SK-N-SH (cell line): ENCODE data around the gene DNAJC21. TPM values are rescaled to one million over a fixed set of nuclear protein-coding genes. Genes with fewer than 3 reads are reported as not detected.

Source experiments
- CTCF ChIA-PET: fragments of 300-600, 350-600 bp; formaldehyde crosslinking; extraction: SDS; loops from one replicate; lab custom pipeline; 2021; lab: Yijun Ruan, JAX
- POLR2A ChIA-PET: fragments of 350-600 bp; sonication (Branson Sonifier 250); formaldehyde crosslinking; extraction: SDS; loops from one replicate; lab custom pipeline; 2020; ENCODE audit warnings: antibody characterized with exemption, inconsistent platforms; lab: Yijun Ruan, JAX
- DNase-seq: peaks from one replicate; pipeline ENCODE4 v3.0.0; 2012
- H2AFZ ChIP-seq: fragments of 200-600 bp; sonication (generic); 2 replicates; pipeline ENCODE4 v1.8.1; 2016; ENCODE audit warnings: antibody characterized with exemption, mild to moderate bottlenecking, low read depth
- H3F3A ChIP-seq: fragments of 200-600 bp; sonication (generic); replicated peaks from 2 replicates; pipeline ENCODE3; 2016; ENCODE audit warnings: antibody characterized with exemption, mild to moderate bottlenecking; ENCODE audit not compliant: insufficient read depth
- H3K27ac ChIP-seq, 2 experiments: fragments of 200-500 bp in 1 of 2; fragments of 200-600 bp in 1 of 2; sonication (Bioruptor generic) in 1 of 2; sonication (generic), shearing (Covaris generic) in 1 of 2; 2 replicates each; pipeline versions ENCODE4 v1.5.1 to v1.6.1; 2014 to 2016; ENCODE audit warnings: low read depth in 2 of 2, inconsistent platforms in 1 of 2, low read length in 1 of 2, mild to moderate bottlenecking in 1 of 2, mixed read lengths in 1 of 2
- H3K27me3 ChIP-seq: fragments of 200-600 bp; sonication (generic), shearing (Covaris generic); 2 replicates; pipeline ENCODE4 v1.6.1; 2016; ENCODE audit warnings: mixed run types; ENCODE audit not compliant: insufficient read depth
- H3K36me3 ChIP-seq, 2 experiments: fragments of 200-500 bp in 1 of 2; fragments of 200-600 bp in 1 of 2; sonication (Bioruptor generic) in 1 of 2; sonication (generic) in 1 of 2; replicated peaks in 1 of 2; 2 replicates each; pipeline versions ENCODE3 to v1.5.1; 2014 to 2016; ENCODE audit warnings: low read length in 1 of 2, mild to moderate bottlenecking in 1 of 2; ENCODE audit not compliant: insufficient read depth in 2 of 2, control insufficient read depth in 1 of 2
- H3K4me1 ChIP-seq, 2 experiments: fragments of 200-500 bp in 1 of 2; fragments of 200-600 bp in 1 of 2; sonication (Bioruptor generic) in 1 of 2; sonication (generic), shearing (Covaris generic) in 1 of 2; 2 replicates each; pipeline versions ENCODE4 v1.5.1 to v1.6.1; 2014 to 2016; ENCODE audit warnings: low read depth in 1 of 2, low read length in 1 of 2, mixed run types in 1 of 2; ENCODE audit not compliant: insufficient read depth in 2 of 2, control insufficient read depth in 1 of 2
- H3K4me2 ChIP-seq: fragments of 200-600 bp; sonication (generic), shearing (Covaris generic); 2 replicates; pipeline ENCODE4 v1.6.1; 2017; ENCODE audit warnings: mixed run types
- H3K4me3 ChIP-seq, 2 experiments: fragments of 200-500 bp in 1 of 2; fragments of 200-600 bp in 1 of 2; sonication (Bioruptor generic) in 1 of 2; sonication (generic), shearing (Covaris generic) in 1 of 2; 2 replicates each; pipeline versions ENCODE4 v1.5.1 to v1.8.1; 2014 to 2016; ENCODE audit warnings: low read depth in 2 of 2, inconsistent platforms in 1 of 2, low read length in 1 of 2, mild to moderate bottlenecking in 1 of 2, mixed read lengths in 1 of 2, moderate library complexity in 1 of 2
- H3K79me2 ChIP-seq: fragments of 200-600 bp; sonication (generic); 2 replicates; pipeline ENCODE4 v1.8.1; 2017; ENCODE audit warnings: mild to moderate bottlenecking; ENCODE audit not compliant: insufficient read depth
- H3K9ac ChIP-seq: fragments of 200-600 bp; sonication (generic); 2 replicates; pipeline ENCODE4 v1.6.1; 2017; ENCODE audit warnings: mixed run types
- H3K9me2 ChIP-seq: fragments of 200-600 bp; sonication (generic); 2 replicates; pipeline ENCODE4 v1.6.1; 2017; ENCODE audit warnings: mixed run types
- H3K9me3 ChIP-seq: fragments of 200-600 bp; sonication (generic); 2 replicates; pipeline ENCODE4 v1.6.1; 2017; ENCODE audit warnings: mixed run types, mild to moderate bottlenecking, moderate library complexity
- H4K20me1 ChIP-seq: fragments of 200-600 bp; sonication (generic); 2 replicates; pipeline ENCODE4 v1.6.1; 2017; ENCODE audit warnings: mild to moderate bottlenecking, mixed run types; ENCODE audit not compliant: insufficient read depth
- EP300 ChIP-seq, 2 experiments: IDR thresholded peaks; 2 replicates each; pipeline versions ENCODE4 v1.4.0 to v1.6.1; 2012; ENCODE audit warnings: borderline replicate concordance in 1 of 2, low read depth in 1 of 2, low read length in 1 of 2
- FOXJ3 ChIP-seq: sonication (generic); formaldehyde crosslinking; IDR thresholded peaks from 2 replicates; pipeline ENCODE4 v1.5.1; 2020; ENCODE audit warnings: mild to moderate bottlenecking, missing genetic modification reagents
- FOXM1 ChIP-seq: IDR thresholded peaks from 2 replicates; pipeline ENCODE4 v1.4.0; 2012; ENCODE audit warnings: low read depth, mild to moderate bottlenecking
- POLR2AphosphoS5 ChIP-seq: IDR thresholded peaks from 2 replicates; pipeline ENCODE4 v1.6.1; 2012; ENCODE audit warnings: low read depth, low read length
- RAD21 ChIP-seq: IDR thresholded peaks from 2 replicates; pipeline ENCODE4 v1.6.1; 2012; ENCODE audit warnings: mild to moderate bottlenecking, low read length
- REST ChIP-seq: IDR thresholded peaks from 2 replicates; pipeline ENCODE4 v1.6.1; 2012; ENCODE audit warnings: mild to moderate bottlenecking, low read depth, low read length, moderate library complexity
- RFX5 ChIP-seq: IDR thresholded peaks from 2 replicates; pipeline ENCODE4 v1.6.1; 2012; ENCODE audit warnings: mild to moderate bottlenecking, improper control_type of control experiment, low read length
- TAF1 ChIP-seq: IDR thresholded peaks from 2 replicates; pipeline ENCODE4 v1.6.1; 2012; ENCODE audit warnings: low read depth, mild to moderate bottlenecking, low read length, moderate library complexity, borderline replicate concordance
- TCF12 ChIP-seq: IDR thresholded peaks from 2 replicates; pipeline ENCODE4 v1.4.0; 2012
- USF1 ChIP-seq: IDR thresholded peaks from 2 replicates; pipeline ENCODE4 v1.4.0; 2012; ENCODE audit warnings: low read depth, borderline replicate concordance
- YY1 ChIP-seq: IDR thresholded peaks from 2 replicates; pipeline ENCODE4 v1.4.0; 2012; ENCODE audit warnings: low read depth, mild to moderate bottlenecking
- WGBS: methylation state at CpG from one replicate; pipeline ENCODE4 v1.1.6; 2017; ENCODE audit warnings: low lambda C conversion rate; 5-methylcytosine and 5-hydroxymethylcytosine counted together
- polyA plus RNA-seq, 3 experiments: library from polyadenylated mRNA; depleted of rRNA; stranded (reverse); fragments of >200 nt; gene quantifications; 2 replicates each; pipeline ENCODE4 v1.2.3, GENCODE V29; 2012
- TF ChIP-seq, protein P1 (sequence below): fragments of 200-600 bp; sonication (generic); IDR thresholded peaks from 2 replicates; pipeline ENCODE4 v1.6.1; 2017; ENCODE audit warnings: antibody characterized with exemption, mild to moderate bottlenecking, moderate library complexity
- TF ChIP-seq, protein P2 (sequence below): IDR thresholded peaks from 2 replicates; pipeline ENCODE4 v1.4.0; 2012; ENCODE audit warnings: low read depth, borderline replicate concordance

DNAJC21 gene
- polyA plus RNA-seq, 1 of the 3 experiments (the other 2 are of a cell fraction) = 8.8 TPM

GRCh38 chr5:34915856-34916192 is 13.5 kb upstream of the DNAJC21 start:
- Histone ChIP-seq H3K27ac (peak overlapping the region; percentile 83 to 89), H4K20me1 (no peaks in the 10 kb centered on the region)
- 2% methylated on average over 15 of the region's 20 CpGs for WGBS
- TF ChIP-seq TCF12 = no peak; the same call in 1 of the 2 replicates
- TF ChIP-seq EP300 (IDR thresholded peaks at IDR 0.05; ENCODE audit: borderline replicate concordance in 1 of 2, low read depth in 1 of 2, low read length in 1 of 2) = no peak
- TF ChIP-seq POLR2AphosphoS5 = no peak
- no peak for TF ChIP-seq REST
- peak; percentile 2; the same call in 1 of the 2 replicates for TF ChIP-seq YY1
- TF ChIP-seq FOXJ3 (CRISPR knock-in tag) = 0 out of 2 replicates have a peak, but pooled peaks have one; percentile 1
- TF ChIP-seq FOXM1 = no peak
- no peak for TF ChIP-seq USF1
- TF ChIP-seq RFX5 = no peak
- no peak for TF ChIP-seq RAD21
- TF ChIP-seq, protein P1, sequence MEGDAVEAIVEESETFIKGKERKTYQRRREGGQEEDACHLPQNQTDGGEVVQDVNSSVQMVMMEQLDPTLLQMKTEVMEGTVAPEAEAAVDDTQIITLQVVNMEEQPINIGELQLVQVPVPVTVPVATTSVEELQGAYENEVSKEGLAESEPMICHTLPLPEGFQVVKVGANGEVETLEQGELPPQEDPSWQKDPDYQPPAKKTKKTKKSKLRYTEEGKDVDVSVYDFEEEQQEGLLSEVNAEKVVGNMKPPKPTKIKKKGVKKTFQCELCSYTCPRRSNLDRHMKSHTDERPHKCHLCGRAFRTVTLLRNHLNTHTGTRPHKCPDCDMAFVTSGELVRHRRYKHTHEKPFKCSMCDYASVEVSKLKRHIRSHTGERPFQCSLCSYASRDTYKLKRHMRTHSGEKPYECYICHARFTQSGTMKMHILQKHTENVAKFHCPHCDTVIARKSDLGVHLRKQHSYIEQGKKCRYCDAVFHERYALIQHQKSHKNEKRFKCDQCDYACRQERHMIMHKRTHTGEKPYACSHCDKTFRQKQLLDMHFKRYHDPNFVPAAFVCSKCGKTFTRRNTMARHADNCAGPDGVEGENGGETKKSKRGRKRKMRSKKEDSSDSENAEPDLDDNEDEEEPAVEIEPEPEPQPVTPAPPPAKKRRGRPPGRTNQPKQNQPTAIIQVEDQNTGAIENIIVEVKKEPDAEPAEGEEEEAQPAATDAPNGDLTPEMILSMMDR = no peak
- TF ChIP-seq TAF1 = no peak
- TF ChIP-seq, protein P2, sequence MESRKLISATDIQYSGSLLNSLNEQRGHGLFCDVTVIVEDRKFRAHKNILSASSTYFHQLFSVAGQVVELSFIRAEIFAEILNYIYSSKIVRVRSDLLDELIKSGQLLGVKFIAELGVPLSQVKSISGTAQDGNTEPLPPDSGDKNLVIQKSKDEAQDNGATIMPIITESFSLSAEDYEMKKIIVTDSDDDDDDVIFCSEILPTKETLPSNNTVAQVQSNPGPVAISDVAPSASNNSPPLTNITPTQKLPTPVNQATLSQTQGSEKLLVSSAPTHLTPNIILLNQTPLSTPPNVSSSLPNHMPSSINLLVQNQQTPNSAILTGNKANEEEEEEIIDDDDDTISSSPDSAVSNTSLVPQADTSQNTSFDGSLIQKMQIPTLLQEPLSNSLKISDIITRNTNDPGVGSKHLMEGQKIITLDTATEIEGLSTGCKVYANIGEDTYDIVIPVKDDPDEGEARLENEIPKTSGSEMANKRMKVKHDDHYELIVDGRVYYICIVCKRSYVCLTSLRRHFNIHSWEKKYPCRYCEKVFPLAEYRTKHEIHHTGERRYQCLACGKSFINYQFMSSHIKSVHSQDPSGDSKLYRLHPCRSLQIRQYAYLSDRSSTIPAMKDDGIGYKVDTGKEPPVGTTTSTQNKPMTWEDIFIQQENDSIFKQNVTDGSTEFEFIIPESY = no peak
- TF ChIP-seq, all 33 proteins: peak for 2
- H3K36me3 ChIP-seq = peaks cover 36 to 42% of the 10 kb centered on the region in 2 experiments
- H2AFZ ChIP-seq = peak overlapping the region; percentile 89
- H3F3A ChIP-seq = peaks cover 13% of the 10 kb centered on the region
- no peaks in the 10 kb centered on the region for H3K27me3 ChIP-seq
- no peaks in the 10 kb centered on the region for H3K9me2 ChIP-seq
- ChIA-PET CTCF (interaction anchor here (0.9 to 1.9 kb wide), 5 partner anchors 14 to 441 kb away, joined by 3 to 6 read pairs (median 4); no protein-coding TSS in a partner anchor), POLR2A (interaction anchor here (1.1 to 1.8 kb wide), 5 partner anchors 8 to 908 kb away, joined by 3 to 32 read pairs (median 8); partner anchors contain the start of genes AMACR, DNAJC21 and RAI14)
- H3K9me3 ChIP-seq = no peaks in the 10 kb centered on the region
- H3K9ac ChIP-seq = peak overlapping the region; percentile 88
- H3K4me2 ChIP-seq = peak overlapping the region; percentile 78
- peak overlapping the region; percentile 96 to 100 for H3K4me3 ChIP-seq
- peaks cover 97% of the 10 kb centered on the region for H3K79me2 ChIP-seq
- peaks cover 12 to 16% of the 10 kb centered on the region in 2 experiments for H3K4me1 ChIP-seq
- DNase-seq = no peak
